GM12801 (cell line): ENCODE measurements around the gene HORMAD1.

Experiments used
- TF ChIP-seq, protein P1 (sequence below): IDR thresholded peaks from one replicate; pipeline ENCODE4 v1.5.1; 2011; ENCODE audit warnings: control low read depth; ENCODE audit not compliant: insufficient read length; ENCODE audit errors: extremely low read depth

The HORMAD1 gene

DNA sequence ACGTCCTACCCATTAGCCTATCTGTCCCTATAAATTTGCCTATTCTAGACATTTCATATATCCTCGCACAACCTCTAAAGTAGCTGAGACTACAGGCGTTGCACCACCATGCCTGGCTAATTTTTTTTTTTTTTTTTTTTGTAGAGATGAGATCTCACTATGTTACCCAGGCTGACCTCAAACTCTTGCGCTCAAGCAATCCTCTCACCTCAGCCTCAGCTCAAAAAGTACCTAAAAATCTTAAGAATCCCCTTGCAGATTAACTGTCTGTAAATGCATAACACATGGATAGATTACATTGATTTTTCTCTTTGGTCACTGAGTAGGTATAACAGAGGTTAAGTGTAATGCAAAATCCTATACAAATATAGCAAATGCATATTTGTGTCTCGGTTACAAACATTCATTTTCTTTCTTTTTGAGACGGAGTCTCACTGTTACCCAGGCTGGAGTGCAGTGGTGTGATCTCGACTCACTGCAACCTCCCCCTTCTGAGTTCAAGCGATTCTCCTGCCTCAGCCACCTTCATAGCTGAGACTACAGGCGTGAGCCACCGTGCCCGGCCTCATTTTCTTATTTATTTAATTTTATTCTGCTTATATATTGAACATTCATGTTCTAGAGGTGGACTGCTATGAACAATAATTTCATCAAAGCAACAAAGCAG, 2.3 kb downstream of the HORMAD1 start:
- TF ChIP-seq, protein P1, sequence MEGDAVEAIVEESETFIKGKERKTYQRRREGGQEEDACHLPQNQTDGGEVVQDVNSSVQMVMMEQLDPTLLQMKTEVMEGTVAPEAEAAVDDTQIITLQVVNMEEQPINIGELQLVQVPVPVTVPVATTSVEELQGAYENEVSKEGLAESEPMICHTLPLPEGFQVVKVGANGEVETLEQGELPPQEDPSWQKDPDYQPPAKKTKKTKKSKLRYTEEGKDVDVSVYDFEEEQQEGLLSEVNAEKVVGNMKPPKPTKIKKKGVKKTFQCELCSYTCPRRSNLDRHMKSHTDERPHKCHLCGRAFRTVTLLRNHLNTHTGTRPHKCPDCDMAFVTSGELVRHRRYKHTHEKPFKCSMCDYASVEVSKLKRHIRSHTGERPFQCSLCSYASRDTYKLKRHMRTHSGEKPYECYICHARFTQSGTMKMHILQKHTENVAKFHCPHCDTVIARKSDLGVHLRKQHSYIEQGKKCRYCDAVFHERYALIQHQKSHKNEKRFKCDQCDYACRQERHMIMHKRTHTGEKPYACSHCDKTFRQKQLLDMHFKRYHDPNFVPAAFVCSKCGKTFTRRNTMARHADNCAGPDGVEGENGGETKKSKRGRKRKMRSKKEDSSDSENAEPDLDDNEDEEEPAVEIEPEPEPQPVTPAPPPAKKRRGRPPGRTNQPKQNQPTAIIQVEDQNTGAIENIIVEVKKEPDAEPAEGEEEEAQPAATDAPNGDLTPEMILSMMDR, result no peak

DNA sequence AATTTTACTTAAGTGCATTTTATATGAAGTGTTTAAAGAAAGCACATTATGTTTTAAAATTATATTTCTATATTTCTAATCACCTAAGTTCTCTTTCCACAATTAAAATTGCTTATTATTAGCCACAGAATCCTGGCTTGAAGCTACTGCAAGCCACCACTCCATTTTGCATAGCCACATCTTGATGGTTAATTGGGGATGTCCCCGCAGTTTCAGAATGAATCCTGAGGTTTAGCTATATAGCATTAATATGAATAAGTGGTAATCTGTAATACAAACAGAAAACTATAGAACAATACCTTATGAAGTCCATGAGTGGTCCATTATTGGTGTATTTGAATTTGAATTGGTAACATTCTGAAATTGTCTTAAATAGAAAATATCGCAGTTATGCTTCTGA, 12.1 kb downstream of the HORMAD1 start:
- TF ChIP-seq, protein P1, result no peak

DNA sequence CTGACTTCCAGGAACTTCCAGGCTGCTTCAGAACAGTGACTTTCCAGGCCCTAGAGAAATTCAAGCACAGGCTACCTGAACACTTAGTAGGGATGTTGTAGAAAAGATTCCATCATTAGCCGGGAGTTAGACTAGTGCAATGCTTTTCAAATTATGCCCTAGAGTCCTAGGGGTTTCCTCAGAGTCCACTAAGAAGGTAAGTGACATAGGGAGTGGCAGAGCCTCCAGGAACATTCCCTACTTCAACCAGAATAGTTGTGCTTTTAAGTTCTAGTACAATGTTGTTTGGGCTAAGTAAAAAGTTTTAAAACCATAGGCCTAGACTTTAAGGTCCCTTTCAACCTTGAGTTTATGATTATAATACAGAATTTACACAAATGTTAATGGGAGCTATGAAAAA, 14.6 kb downstream of the HORMAD1 start:
- TF ChIP-seq, protein P1, result no peak

DNA sequence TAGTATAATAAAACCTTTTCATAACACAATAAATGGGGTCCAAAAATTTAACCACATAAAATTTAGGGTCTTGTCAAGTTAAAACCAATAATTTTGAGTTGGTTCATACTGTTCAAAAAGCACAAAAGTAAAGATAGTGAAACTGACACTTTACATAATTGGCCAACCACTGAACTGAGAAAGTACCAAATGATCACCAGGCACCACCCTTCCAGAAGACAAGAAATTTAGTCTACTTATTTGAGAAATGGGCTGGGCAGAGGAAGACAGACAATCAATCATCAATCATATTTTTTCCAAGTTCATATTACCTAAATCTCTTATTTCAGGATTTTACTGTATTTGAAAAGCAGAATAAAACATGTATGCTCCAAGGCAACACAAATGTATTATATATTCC, 17.3 kb downstream of the HORMAD1 start:
- TF ChIP-seq, protein P1, result no peak

DNA sequence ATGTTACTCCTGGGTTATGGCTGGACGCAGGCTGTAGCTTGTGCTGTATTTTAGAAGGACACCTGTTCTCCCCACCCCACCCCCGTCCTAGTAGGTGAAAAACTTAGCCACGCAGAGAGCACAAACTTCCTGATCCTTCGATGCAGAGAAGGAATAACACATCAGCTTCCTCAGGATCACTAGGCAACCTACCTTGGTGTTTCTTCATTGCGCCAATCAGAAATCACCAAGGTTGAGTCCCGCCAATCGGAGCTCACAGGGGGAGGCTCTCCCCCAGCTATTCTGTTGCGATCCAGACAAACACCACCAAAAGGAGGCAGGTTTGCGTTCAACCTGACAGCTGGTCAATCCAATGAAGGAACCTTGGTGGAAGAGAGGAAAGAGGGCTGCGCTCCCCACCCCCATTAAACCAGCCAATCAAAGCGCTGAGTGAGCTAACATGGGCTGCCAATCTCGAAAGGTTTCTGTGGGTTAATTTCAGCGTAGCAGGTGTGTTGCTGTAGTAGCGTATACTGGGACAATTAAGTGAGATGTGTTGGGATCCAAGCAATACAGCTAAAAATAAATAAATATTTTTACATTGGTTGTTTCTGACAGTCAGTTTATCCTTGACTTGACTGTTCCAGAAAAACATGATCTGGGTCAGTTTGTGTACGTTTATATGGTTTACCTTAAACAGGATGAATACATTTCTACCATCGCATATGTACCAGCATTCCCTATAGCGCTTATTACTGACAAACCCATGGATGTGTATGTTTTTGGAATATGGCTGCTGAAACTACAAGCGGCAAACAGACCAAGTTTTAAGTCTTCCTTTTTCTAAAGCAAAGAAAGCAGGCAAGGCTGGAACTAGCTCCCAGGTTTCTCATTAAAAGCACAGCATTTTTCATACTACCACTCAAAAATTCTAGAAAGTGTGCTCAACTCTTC, 23.4 kb downstream of the HORMAD1 start, which contains the start of gene GOLPH3L:
TSS of gene GOLPH3L (minus strand) at position 160 of the 933 bp plus-strand sequence. CDS start 2,316 bp downstream, outside the sequence.
- TF ChIP-seq, protein P1, result no peak

DNA sequence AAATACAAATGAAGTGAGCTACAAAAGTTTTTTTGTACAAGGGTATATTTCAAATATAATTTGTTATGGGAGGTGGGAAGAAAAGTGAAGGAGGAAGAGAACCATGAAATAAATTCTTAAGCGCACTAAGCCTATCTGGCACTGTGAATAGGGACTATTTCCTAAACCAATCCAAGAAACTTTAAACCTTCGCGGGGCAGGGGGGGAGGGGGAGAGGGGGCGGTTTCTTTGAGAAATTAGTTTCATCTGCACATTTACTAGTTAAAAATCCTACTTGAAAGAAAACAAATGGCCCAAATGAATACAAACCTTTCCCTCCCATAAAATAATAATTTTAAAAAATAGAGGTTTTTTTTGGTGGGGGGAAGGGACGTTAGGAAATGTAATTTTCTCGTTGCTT, 24.1 kb downstream of the HORMAD1 start:
- TF ChIP-seq, protein P1, result no peak

DNA sequence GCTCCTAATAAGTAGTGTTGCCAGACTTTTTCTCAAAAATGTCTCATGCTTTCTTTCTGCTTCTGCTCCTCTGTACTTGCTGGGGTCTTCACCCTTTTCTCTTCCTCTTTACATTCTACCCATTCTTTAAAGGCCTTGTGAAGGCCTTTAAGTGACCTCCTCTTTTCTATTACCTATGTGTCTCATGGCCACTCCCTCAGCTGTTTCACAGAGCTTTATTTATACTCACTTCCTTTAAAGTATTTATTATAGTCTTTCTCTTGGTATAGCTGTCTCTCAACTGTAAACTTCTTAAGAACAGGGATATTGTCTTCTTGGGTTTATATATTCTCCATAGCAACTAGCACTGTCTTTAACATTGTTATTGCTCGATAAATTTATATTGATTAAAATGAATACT, 24.5 kb downstream of the HORMAD1 start:
- TF ChIP-seq, protein P1, result no peak
